GM15510 (cell line): ENCODE results near the gene UNC79.

Experiments
- POLR2A ChIP-seq: IDR thresholded peaks from 3 replicates; pipeline ENCODE4 v1.6.1; 2011; ENCODE audit warnings: borderline replicate concordance; ENCODE audit not compliant: insufficient read length; ENCODE audit errors: extremely low read depth

Gene UNC79

GRCh38 chr14:93702946-93703345 is 272.2 kb downstream of the UNC79 start:
- no peak for TF ChIP-seq POLR2A

- no peak for TF ChIP-seq POLR2A
Measured at GRCh38 chr14:93703941-93704340, 273.2 kb downstream of the UNC79 start.

GRCh38 chr14:93705513-93706156 is 274.9 kb downstream of the UNC79 start:
- TF ChIP-seq POLR2A = no peak

- TF ChIP-seq POLR2A = no peak
Measured at GRCh38 chr14:93706360-93706955, 275.7 kb downstream of the UNC79 start.

- TF ChIP-seq POLR2A = no peak
Measured at GRCh38 chr14:93707475-93707874, 276.7 kb downstream of the UNC79 start.

GRCh38 chr14:93708311-93708734 is 277.6 kb downstream of the UNC79 start:
- TF ChIP-seq POLR2A = no peak

GRCh38 chr14:93708800-93709199 is 278.1 kb downstream of the UNC79 start:
- TF ChIP-seq POLR2A = no peak

GRCh38 chr14:93709249-93709648 is 278.5 kb downstream of the UNC79 start:
- no peak for TF ChIP-seq POLR2A

- no peak for TF ChIP-seq POLR2A
Measured at GRCh38 chr14:93712079-93712837, 281.5 kb downstream of the UNC79 start.

- no peak for TF ChIP-seq POLR2A
Measured at GRCh38 chr14:93712838-93713724, 282.3 kb downstream of the UNC79 start.

- TF ChIP-seq POLR2A = no peak
Measured at GRCh38 chr14:93713726-93714405, 283.1 kb downstream of the UNC79 start.

- TF ChIP-seq POLR2A = no peak
Measured at GRCh38 chr14:93714605-93715004, 283.9 kb downstream of the UNC79 start.

- no peak for TF ChIP-seq POLR2A
Measured at GRCh38 chr14:93715279-93715927, 284.7 kb downstream of the UNC79 start.
